Measurements from ENCODE around the gene ZFHX3. TPM values are rescaled to one million over a fixed set of nuclear protein-coding genes. Genes with fewer than 3 reads are reported as not detected.

ZFHX3 gene
- total and polyA plus RNA-seq, 2 experiments from 2014 or later = 6.7 to 12.2 TPM

GRCh38 chr16:72829846-72830775, 217.8 kb downstream of the ZFHX3 start:
- no peak overlapping the region for H3K4me3 ChIP-seq
- H3K4me1 ChIP-seq (ENCODE audit: low read depth) = peaks cover 7% of the 10 kb centered on the region
- H3K9me3 ChIP-seq (ENCODE audit: low read depth) = no peaks in the 10 kb centered on the region
- no peaks in the 10 kb centered on the region for H3K36me3 ChIP-seq
- no peak overlapping the region for H3K27ac ChIP-seq
- TF ChIP-seq CTCF (IDR thresholded peaks at IDR 0.05; ENCODE audit: low read depth, low read length) = no peak
- no peak for DNase-seq (ENCODE audit: low read depth in 1 of 2, low spot score in 1 of 2)
- H3K27me3 ChIP-seq = no peaks in the 10 kb centered on the region

GRCh38 chr16:72827866-72828265, 220.1 kb downstream of the ZFHX3 start:
- Histone ChIP-seq H3K36me3 (no peaks in the 10 kb centered on the region), H3K4me1 (ENCODE audit: low read depth) (peaks cover 7% of the 10 kb centered on the region), H3K9me3 (ENCODE audit: low read depth) (no peaks in the 10 kb centered on the region), H3K27ac (peak overlapping the region; percentile 45), H3K4me3 (no peak overlapping the region), H3K27me3 (no peaks in the 10 kb centered on the region)
- DNase-seq (ENCODE audit: low read depth in 1 of 2, low spot score in 1 of 2) = no peak
- no peak for TF ChIP-seq CTCF (IDR thresholded peaks at IDR 0.05; ENCODE audit: low read depth, low read length)

GRCh38 chr16:72825912-72826621, 221.9 kb downstream of the ZFHX3 start:
- no peak for DNase-seq (ENCODE audit: low read depth in 1 of 2, low spot score in 1 of 2)
- TF ChIP-seq CTCF (IDR thresholded peaks at IDR 0.05; ENCODE audit: low read depth, low read length) = no peak
- peaks cover 7% of the 10 kb centered on the region for H3K4me1 ChIP-seq (ENCODE audit: low read depth)
- H3K27ac ChIP-seq = no peak overlapping the region
- no peaks in the 10 kb centered on the region for H3K9me3 ChIP-seq (ENCODE audit: low read depth)
- no peaks in the 10 kb centered on the region for H3K27me3 ChIP-seq
- H3K36me3 ChIP-seq = no peaks in the 10 kb centered on the region
- H3K4me3 ChIP-seq = no peak overlapping the region

- peaks cover 7% of the 10 kb centered on the region for H3K4me1 ChIP-seq (ENCODE audit: low read depth)
- no peaks in the 10 kb centered on the region for H3K36me3 ChIP-seq
- no peaks in the 10 kb centered on the region for H3K9me3 ChIP-seq (ENCODE audit: low read depth)
- no peak for DNase-seq (ENCODE audit: low read depth in 1 of 2, low spot score in 1 of 2)
- H3K4me3 ChIP-seq = no peak overlapping the region
- no peak overlapping the region for H3K27ac ChIP-seq
- H3K27me3 ChIP-seq = no peaks in the 10 kb centered on the region
- TF ChIP-seq CTCF (IDR thresholded peaks at IDR 0.05; ENCODE audit: low read depth, low read length) = no peak
Measured at GRCh38 chr16:72824761-72825160, 223.2 kb downstream of the ZFHX3 start.

- H3K4me3 ChIP-seq = no peak overlapping the region
- H3K4me1 ChIP-seq (ENCODE audit: low read depth) = peaks cover 7% of the 10 kb centered on the region
- H3K9me3 ChIP-seq (ENCODE audit: low read depth) = no peaks in the 10 kb centered on the region
- H3K36me3 ChIP-seq = no peaks in the 10 kb centered on the region
- TF ChIP-seq CTCF (IDR thresholded peaks at IDR 0.05; ENCODE audit: low read depth, low read length) = no peak
- no peak for DNase-seq (ENCODE audit: low read depth in 1 of 2, low spot score in 1 of 2)
- H3K27me3 ChIP-seq = no peaks in the 10 kb centered on the region
- H3K27ac ChIP-seq = no peak overlapping the region
Measured at GRCh38 chr16:72824027-72824426, 223.9 kb downstream of the ZFHX3 start.

Data from cardiac muscle cell (in vitro differentiated cells and primary cell).